ENCODE measurements around the gene YEATS4.

DNA sequence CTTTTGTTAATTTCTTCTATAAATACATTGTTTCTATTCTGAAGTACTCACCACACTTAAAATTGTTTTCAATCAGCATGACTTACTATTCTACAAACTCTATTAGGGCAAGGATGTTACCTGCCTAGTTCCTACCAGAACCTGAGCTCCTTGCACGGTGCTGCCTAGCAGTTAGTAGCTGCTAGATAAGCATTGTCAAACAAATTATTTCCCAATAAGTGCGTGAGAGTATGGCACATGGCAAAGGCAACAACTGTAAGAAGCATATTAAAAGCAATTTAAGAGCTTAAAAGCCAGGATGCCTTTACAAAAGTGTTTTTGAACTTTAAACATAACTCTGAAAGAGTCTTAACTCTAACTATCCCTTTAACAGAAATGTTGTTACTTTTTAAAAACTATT lies 19.5 kb upstream of the YEATS4 start:
- TF ChIP-seq, protein P1, sequence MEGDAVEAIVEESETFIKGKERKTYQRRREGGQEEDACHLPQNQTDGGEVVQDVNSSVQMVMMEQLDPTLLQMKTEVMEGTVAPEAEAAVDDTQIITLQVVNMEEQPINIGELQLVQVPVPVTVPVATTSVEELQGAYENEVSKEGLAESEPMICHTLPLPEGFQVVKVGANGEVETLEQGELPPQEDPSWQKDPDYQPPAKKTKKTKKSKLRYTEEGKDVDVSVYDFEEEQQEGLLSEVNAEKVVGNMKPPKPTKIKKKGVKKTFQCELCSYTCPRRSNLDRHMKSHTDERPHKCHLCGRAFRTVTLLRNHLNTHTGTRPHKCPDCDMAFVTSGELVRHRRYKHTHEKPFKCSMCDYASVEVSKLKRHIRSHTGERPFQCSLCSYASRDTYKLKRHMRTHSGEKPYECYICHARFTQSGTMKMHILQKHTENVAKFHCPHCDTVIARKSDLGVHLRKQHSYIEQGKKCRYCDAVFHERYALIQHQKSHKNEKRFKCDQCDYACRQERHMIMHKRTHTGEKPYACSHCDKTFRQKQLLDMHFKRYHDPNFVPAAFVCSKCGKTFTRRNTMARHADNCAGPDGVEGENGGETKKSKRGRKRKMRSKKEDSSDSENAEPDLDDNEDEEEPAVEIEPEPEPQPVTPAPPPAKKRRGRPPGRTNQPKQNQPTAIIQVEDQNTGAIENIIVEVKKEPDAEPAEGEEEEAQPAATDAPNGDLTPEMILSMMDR (IDR thresholded peaks at IDR 0.05; ENCODE audit: insufficient read depth, low read length) = no peak
- no peak for TF ChIP-seq POLR2AphosphoS5 (IDR thresholded peaks at IDR 0.05; ENCODE audit: low read depth)
